Fibroblast of gingiva (primary cell): ENCODE results near the gene PIP4P1.
A peak's percentile ranks its signal among the peaks of the same experiment; 100 is the strongest.
"Not testable (repeated sequence)": the region's sequence is repeated elsewhere in the genome, so short reads cannot be mapped to it uniquely, and the experiment has no call there.

Experiments
- DNase-seq: peaks from one replicate; pipeline ENCODE4 v3.0.0-alpha.2; 2011; ENCODE audit warnings: low read depth

The PIP4P1 gene

GRCh38 chr14:20476776-20477175 is 15.5 kb upstream of the PIP4P1 start:
- no peak for DNase-seq

GRCh38 chr14:20472536-20473169 is 11.4 kb upstream of the PIP4P1 start:
- DNase-seq = no peak

GRCh38 chr14:20470603-20470901 is 9.3 kb upstream of the PIP4P1 start:
- no peak for DNase-seq

DNA sequence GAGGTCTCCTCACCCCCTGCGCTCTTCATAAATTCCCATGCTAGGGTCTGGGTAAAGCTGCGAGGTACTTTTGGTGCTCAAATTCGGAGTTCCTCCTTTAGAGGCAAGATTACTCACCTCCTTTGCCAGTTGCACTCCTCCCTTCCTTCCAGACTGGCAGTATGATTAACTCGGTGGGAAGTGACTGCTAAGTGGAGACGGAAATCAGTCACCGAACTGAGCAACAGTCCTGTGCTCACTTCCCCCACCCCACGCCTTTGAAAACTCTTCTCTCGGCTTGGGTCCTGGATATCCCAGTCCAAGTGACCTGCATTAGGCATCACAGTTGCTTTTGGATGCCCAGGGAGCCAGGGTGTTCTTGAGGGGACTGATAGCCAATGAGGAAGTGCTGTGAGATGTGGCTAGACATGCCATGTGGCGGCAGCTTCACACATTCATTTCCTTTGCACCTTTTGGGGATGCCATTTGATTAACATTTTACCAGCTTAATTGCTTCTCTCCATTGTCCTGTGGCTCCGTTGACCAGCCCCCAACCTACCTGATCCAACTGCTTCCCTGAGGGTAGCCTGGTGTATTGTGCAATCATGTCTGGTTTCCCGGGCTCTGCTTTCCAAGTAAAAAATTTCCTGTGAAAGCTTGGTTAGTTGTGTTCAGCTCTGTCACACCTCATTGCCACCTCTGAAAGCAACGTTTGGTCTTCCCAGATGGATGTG is 8.8 kb upstream of the PIP4P1 start:
- peak; percentile 46 for DNase-seq

DNA sequence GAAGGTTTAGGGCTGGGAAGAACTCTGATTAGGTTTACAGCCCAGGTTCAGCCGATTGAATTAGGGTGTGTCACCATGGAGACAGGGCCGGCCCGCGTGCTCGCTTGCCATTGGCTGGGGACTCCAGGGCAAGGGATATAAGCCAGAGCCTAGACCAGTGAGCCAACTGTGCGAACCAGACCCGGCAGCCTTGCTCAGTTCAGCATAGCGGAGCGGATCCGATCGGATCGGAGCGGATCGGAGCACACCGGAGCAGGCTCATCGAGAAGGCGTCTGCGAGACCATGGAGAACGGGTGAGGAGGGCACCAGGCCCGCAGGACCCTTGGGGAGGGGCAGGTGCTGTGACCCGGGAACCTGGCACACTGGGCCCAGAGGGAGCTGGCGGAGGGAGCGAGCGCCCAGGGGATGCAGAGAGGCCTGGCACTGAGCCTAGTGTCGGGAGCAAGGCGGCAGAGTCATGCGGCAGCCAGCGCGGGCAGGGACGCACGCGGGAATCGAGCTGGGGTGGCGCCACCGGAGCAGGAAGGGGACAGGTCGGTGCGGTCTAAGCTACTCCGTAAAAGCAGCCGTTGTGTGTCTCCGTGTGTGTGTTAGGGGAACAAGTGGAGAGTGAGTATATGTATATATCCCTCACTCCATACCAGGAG is 8.1 kb upstream of the PIP4P1 start, which contains the start of gene PNP:
TSS of gene PNP (plus strand) at position 165 of the 648 bp plus-strand sequence. CDS start at position 284, 119 bp downstream.
- DNase-seq = peak; percentile 90

GRCh38 chr14:20468764-20469241 is 7.6 kb upstream of the PIP4P1 start:
- DNase-seq = no peak

- DNase-seq = no peak
Observed at GRCh38 chr14:20460458-20461224, 593 bp downstream of the PIP4P1 start.

GRCh38 chr14:20458031-20458789 is 3.0 kb downstream of the PIP4P1 start:
- no peak for DNase-seq

DNA sequence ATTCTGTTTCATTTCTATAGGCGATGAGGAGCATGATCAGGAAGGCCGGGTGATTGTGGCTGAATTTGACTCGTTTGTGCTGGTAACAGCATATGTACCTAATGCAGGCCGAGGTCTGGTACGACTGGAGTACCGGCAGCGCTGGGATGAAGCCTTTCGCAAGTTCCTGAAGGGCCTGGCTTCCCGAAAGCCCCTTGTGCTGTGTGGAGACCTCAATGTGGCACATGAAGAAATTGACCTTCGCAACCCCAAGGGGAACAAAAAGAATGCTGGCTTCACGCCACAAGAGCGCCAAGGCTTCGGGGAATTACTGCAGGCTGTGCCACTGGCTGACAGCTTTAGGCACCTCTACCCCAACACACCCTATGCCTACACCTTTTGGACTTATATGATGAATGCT is 4.3 kb downstream of the PIP4P1 start:
- no peak for DNase-seq

DNA sequence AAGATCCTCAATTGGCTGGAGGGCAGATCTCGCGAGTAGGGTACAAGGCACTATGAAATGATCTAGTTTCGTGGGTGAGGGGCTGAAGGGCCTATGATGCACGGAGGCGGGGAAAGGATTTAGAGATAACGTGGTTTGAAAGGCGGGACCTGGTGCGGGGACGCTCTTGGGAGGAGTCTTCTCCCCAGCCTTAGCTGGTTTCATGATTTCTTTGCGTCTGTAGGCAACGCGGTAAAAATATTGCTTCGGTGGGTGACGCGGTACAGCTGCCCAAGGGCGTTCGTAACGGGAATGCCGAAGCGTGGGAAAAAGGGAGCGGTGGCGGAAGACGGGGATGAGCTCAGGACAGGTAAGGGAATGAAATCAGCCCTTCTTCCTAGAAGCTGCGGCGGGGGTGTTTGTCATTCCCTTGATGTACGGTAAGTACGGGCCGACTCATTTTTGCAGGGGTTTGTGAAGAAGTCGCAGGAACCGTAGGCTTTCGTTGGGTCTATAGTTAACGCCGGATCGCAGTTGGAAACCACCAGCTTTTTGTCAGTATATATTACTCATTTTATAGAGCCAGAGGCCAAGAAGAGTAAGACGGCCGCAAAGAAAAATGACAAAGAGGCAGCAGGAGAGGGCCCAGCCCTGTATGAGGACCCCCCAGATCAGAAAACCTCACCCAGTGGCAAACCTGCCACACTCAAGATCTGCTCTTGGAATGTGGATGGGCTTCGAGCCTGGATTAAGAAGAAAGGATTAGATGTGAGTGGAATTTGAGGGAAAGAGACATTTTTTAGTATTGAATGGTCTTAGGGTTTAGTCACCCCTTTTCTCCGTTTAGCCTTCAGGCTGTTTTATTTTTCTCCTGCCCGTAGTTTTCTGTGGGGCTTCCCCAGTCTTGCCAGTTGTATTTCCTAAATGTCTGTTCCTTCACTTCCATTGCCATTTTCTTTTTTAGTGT is 5.6 kb downstream of the PIP4P1 start:
- peak; percentile 84 for DNase-seq

DNA sequence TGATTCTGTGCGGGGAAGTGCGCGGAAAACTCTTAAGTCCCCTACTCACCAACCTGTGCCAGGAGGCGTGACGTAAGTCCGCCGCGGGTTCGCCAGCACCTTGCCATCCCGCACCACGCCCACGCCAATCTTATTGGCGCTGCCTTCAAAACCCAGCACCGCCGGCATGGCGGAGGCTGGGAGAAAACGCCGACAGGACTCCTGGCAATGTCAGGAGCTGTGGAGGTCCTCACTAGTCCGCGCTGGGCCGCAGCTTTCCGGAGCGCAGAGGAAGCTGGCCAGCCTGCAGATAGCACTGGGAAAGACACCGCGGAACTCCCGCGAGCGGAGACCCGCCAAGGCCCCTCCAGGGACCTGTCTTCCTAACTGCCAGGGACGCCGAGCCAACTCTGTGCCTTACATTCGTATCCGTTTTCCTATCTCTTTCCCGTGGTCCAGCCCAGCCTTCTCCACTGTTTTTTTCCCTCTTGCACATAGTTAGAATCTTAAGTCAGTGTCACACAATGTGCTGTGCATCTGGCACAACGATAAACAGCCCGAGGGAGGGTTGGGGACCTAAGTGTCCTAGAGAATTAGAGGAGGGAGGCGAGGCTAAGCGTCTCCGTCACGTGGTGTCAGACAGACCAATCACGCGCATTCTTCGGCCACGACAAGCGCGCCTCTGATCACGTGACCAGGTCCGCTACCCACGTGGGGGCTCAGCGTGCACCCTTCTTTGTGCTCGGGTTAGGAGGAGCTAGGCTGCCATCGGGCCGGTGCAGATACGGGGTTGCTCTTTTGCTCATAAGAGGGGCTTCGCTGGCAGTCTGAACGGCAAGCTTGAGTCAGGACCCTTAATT is 6.5 kb downstream of the PIP4P1 start, which contains the start of the genes APEX1 and OSGEP:
TSS of gene APEX1 (plus strand) at position 711 of the 839 bp plus-strand sequence. CDS start 420 bp downstream, outside the sequence.
TSS of gene OSGEP (minus strand) at position 297 of the 839 bp plus-strand sequence. CDS start at position 168, 129 bp downstream.
- DNase-seq = peak; percentile 99

- DNase-seq = not testable (repeated sequence)
Observed at GRCh38 chr14:20452831-20453230, 8.4 kb downstream of the PIP4P1 start.

DNA sequence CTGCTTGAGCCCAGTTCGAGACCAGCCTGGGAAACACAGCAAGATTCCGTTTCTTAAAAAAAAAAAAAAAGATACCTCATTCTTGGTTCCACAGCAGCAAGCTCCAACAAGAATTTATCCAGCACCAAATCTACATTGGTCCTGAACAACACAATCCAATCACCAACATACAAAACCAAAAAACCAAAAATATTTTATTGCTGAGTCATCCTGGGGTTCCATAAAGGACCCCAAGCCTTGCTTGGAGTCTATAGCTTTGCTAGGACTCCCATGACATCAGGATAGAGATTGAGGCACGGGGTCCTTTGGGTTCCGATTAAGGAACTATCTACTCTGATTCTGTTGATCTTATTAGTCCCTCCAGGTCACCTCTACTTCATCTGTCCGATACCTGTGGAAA is 14.3 kb downstream of the PIP4P1 start:
- DNase-seq = no peak

DNA sequence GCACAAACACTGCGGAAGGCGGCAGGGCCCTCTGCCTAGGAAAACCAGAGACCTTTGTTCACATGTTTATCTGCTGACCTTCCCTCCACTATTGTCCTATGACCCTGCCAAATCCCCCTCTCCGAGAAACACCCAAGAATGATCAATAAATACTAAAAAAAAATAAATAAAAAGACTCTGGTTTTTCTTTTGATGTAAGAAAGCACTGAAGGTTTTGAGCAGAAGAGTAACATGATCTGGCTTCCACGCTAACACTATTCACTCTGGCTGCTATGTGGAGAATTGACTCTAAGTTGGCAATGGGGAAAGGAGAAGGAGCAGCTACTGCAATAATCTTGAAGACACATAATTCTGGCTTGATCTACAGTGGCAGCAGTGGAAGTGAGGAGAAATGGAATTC is 17.6 kb downstream of the PIP4P1 start:
- DNase-seq = not testable (repeated sequence)

DNA sequence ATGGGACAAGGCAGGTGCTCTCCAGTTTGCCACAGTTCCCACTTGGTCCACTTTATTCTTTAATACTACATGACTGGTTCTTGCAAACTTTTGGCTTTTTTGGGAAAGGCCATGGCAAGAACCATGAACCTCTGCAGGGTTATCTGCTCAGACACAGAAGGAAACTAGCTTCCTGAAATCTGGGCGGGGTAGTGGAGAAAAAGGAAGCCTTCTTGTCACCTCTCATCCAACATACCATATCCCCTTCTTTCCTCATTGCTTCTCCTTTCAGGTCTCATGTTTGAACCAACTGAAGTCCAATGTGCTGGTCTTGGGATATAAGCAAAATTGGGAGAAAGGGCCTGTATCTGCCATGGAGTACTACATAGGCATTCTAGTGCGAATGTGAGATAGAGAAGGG is 19.8 kb downstream of the PIP4P1 start:
- no peak for DNase-seq

GRCh38 chr14:20440882-20441281 is 20.4 kb downstream of the PIP4P1 start:
- DNase-seq = no peak

- DNase-seq = no peak
Observed at GRCh38 chr14:20440465-20440864, 20.8 kb downstream of the PIP4P1 start.

DNA sequence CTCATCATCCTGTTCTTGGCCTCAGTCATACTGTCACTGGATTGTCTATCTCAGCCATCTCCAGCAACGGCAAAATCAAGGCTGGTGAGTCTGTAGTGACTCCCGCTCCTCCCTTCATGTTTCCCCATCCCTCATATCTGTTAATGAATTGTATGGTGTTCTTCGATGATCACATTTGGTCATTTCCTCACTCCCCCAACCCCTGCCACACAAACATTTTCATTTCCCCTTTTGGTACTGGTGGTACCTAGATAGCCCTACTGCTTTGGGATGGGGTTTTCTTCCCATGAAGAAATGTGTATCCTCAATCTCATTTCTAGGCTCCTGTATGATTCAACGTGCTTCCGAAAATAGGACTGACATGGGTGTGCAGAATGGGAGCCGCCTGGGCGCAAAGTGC is 22.6 kb downstream of the PIP4P1 start:
- DNase-seq = no peak

DNA sequence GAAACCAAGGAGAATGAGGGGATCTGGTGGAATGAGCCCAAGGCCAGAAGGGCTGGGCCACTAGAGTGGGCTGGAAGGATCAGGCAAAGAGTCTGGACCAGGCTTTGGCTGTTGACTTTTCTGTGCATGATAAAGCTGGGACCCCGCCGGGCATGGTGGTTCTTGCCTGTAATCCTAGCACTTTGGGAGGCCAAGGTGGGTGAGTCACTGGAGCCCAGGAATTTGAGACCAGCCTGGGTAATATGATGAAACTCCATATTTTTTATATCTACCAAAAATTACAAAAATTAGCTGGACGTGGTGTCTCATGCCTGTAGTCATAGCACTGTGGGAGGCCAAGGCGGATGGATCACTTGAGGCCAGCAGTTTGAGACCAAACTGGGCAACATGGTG is 24.9 kb downstream of the PIP4P1 start:
- peak; percentile 86 for DNase-seq
